GM12892 (cell line): ENCODE results near the gene RELN.

ENCODE experiments used
- DNase-seq: peaks from one replicate; pipeline ENCODE4 v3.0.0; 2011; ENCODE audit not compliant: insufficient read length
- FAIRE-seq: peaks from 2 replicates; lab custom pipeline; 2011; peaks lifted over from hg19 to GRCh38; lab: Jason Lieb, UNC
- POLR2A ChIP-seq: IDR thresholded peaks from 2 replicates; pipeline ENCODE4 v1.6.1; 2011; ENCODE audit warnings: low read depth, low read length, control low read depth
- POLR2AphosphoS5 ChIP-seq: IDR thresholded peaks from 2 replicates; pipeline ENCODE4 v1.6.1; 2011; ENCODE audit warnings: low read depth, low read length, control low read depth
- TAF1 ChIP-seq: IDR thresholded peaks from 2 replicates; pipeline ENCODE4 v1.6.1; 2011; ENCODE audit warnings: low read depth, mild to moderate bottlenecking, control low read depth, low read length, borderline replicate concordance

RELN gene

GRCh38 chr7:103762877-103763276, 226.6 kb downstream of the RELN start:
- FAIRE-seq (no peak), DNase-seq (no peak)
- no peak for TF ChIP-seq POLR2AphosphoS5
- no peak for TF ChIP-seq POLR2A
- TF ChIP-seq TAF1 = no peak

GRCh38 chr7:103762065-103762760, 227.2 kb downstream of the RELN start:
- DNase-seq (no peak), FAIRE-seq (no peak)
- no peak for TF ChIP-seq POLR2A
- no peak for TF ChIP-seq TAF1
- TF ChIP-seq POLR2AphosphoS5 = no peak

- FAIRE-seq = no peak
Measured at GRCh38 chr7:103752995-103753394, 236.5 kb downstream of the RELN start.

GRCh38 chr7:103751311-103751880, 238.1 kb downstream of the RELN start:
- no peak for DNase-seq
- no peak for TF ChIP-seq TAF1
- TF ChIP-seq POLR2A = no peak
- TF ChIP-seq POLR2AphosphoS5 = no peak
- no peak for FAIRE-seq

More at GRCh38 chr7:103752995-103753394, 236.5 kb downstream of the RELN start:
- TF ChIP-seq TAF1 = no peak
- TF ChIP-seq POLR2AphosphoS5 = no peak
- no peak for TF ChIP-seq POLR2A
- DNase-seq = no peak

- FAIRE-seq (no peak), DNase-seq (no peak)
- no peak for TF ChIP-seq POLR2A
- TF ChIP-seq TAF1 = no peak
- no peak for TF ChIP-seq POLR2AphosphoS5
Measured at GRCh38 chr7:103748680-103749079, 240.8 kb downstream of the RELN start.

GRCh38 chr7:103735377-103735776, 254.1 kb downstream of the RELN start:
- no peak for TF ChIP-seq POLR2AphosphoS5
- no peak for TF ChIP-seq TAF1
- no peak for TF ChIP-seq POLR2A
- no peak for FAIRE-seq
- DNase-seq = no peak

- FAIRE-seq (no peak), DNase-seq (no peak)
- TF ChIP-seq POLR2AphosphoS5 (no peak), POLR2A (no peak), TAF1 (no peak)
Measured at GRCh38 chr7:103731169-103731568, 258.3 kb downstream of the RELN start.

- no peak for FAIRE-seq
- TF ChIP-seq TAF1 (no peak), POLR2A (no peak)
- DNase-seq = no peak
Measured at GRCh38 chr7:103729026-103729425, 260.4 kb downstream of the RELN start.

GRCh38 chr7:103727982-103728610, 261.4 kb downstream of the RELN start:
- TF ChIP-seq POLR2A = no peak
- no peak for TF ChIP-seq TAF1
- no peak for TF ChIP-seq POLR2AphosphoS5
- FAIRE-seq (no peak), DNase-seq (no peak)

GRCh38 chr7:103719070-103719469, 270.4 kb downstream of the RELN start:
- DNase-seq (no peak), FAIRE-seq (no peak)
- TF ChIP-seq TAF1 = no peak
- TF ChIP-seq POLR2A = no peak
- TF ChIP-seq POLR2AphosphoS5 = no peak

GRCh38 chr7:103718482-103719061, 270.9 kb downstream of the RELN start:
- TF ChIP-seq TAF1 (no peak), POLR2A (no peak), POLR2AphosphoS5 (no peak)
- no peak for FAIRE-seq
- DNase-seq = no peak

- no peak for FAIRE-seq
- DNase-seq = no peak
- TF ChIP-seq TAF1 (no peak), POLR2AphosphoS5 (no peak), POLR2A (no peak)
Measured at GRCh38 chr7:103717574-103717973, 271.9 kb downstream of the RELN start.
